ENCODE data around the gene RBM10.

Gene RBM10

DNA sequence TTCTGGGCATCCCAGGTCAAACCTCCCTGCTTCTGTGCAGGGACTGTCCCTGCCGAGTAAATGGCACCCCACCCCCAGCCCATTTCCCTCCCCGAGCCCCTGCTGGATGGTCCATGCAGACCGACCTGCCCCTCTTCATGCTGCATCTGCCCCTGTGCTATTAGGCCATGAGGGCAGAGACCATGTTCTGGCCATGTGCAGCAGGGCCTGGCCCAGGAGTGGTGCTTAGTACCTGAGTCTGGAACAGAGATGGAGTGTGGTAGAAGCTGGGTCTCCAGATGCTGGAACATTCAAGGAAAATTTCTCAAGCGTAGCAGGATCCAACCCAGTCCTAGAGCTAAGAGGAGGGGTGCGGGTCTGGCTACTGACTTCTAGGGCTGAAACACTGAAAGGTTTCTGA, 33.3 kb downstream of the RBM10 start:
- in situ Hi-C loops (cut with HindIII; ENCODE audit: low pct_ligation_motif_present, low sequenced_read_pairs): no loop called here
- peaks cover 24% of the 10 kb centered on the region for H3K36me3 ChIP-seq (replicated peaks)
- DNase-seq: no peak
- H3K27me3 ChIP-seq (replicated peaks): no peaks in the 10 kb centered on the region
- TF ChIP-seq, protein P1, sequence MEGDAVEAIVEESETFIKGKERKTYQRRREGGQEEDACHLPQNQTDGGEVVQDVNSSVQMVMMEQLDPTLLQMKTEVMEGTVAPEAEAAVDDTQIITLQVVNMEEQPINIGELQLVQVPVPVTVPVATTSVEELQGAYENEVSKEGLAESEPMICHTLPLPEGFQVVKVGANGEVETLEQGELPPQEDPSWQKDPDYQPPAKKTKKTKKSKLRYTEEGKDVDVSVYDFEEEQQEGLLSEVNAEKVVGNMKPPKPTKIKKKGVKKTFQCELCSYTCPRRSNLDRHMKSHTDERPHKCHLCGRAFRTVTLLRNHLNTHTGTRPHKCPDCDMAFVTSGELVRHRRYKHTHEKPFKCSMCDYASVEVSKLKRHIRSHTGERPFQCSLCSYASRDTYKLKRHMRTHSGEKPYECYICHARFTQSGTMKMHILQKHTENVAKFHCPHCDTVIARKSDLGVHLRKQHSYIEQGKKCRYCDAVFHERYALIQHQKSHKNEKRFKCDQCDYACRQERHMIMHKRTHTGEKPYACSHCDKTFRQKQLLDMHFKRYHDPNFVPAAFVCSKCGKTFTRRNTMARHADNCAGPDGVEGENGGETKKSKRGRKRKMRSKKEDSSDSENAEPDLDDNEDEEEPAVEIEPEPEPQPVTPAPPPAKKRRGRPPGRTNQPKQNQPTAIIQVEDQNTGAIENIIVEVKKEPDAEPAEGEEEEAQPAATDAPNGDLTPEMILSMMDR (IDR thresholded peaks at IDR 0.05; ENCODE audit: low read depth, low read length, missing control alignments): no peak
- H3K27ac ChIP-seq: no peak overlapping the region
- no peak overlapping the region for H3K4me3 ChIP-seq (ENCODE audit: low read depth, low read length)

DNA sequence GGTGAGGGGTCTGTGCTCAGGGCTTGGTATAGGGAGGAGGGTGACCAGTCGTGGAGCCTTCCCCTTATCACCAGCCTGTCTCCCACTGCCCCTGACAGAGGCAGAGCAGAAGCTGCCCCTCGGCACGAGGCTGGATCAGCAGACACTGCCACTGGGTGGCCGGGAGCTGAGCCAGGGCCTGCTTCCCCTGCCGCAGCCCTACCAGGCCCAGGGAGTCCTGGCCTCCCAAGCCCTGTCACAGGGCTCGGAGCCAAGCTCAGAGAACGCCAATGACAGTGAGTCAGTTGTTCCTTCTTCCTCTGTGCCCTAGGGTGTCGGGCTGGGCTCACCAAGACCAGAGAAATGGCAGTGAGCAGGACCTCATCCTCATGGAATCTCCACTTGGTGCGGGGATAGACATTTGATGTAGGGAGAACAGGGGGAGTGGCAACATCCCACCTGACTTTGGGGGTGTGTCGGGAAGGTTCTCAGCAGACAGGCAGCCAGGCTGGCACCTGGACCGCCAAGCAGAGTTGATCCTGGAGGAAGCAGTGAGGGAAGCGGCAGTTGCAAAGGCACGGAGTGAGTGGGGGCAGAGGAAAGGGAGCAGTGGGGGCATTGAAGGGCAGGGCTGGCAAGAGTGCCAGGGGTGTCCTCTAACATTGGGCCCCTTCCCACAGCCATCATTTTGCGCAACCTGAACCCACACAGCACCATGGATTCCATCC, 34.4 kb downstream of the RBM10 start:
- Histone ChIP-seq H3K27me3 (replicated peaks) (no peaks in the 10 kb centered on the region), H3K36me3 (replicated peaks) (peaks cover 24% of the 10 kb centered on the region), H3K27ac (no peak overlapping the region), H3K4me3 (ENCODE audit: low read depth, low read length) (no peak overlapping the region)
- TF ChIP-seq, protein P1 (IDR thresholded peaks at IDR 0.05; ENCODE audit: low read depth, low read length, missing control alignments): no peak
- DNase-seq: no peak
- in situ Hi-C loops (cut with HindIII; ENCODE audit: low pct_ligation_motif_present, low sequenced_read_pairs): no loop called here

DNA sequence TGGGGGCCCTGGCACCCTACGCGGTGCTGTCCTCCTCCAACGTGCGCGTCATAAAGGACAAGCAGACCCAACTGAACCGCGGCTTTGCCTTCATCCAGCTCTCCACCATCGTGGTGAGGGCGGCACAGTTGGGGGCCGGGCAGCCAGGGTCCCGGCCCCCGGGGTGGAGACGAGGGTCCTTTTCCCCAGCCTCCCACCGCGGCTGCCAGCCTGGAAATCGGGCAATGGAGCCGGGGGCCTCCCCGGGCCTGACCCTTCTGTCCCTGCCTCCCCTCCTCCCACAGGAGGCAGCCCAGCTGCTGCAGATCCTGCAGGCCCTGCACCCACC, 34.9 kb downstream of the RBM10 start:
- TF ChIP-seq, protein P1 (IDR thresholded peaks at IDR 0.05; ENCODE audit: low read depth, low read length, missing control alignments): no peak
- no peak overlapping the region for H3K27ac ChIP-seq
- DNase-seq: no peak
- H3K36me3 ChIP-seq (replicated peaks): peaks cover 24% of the 10 kb centered on the region
- H3K4me3 ChIP-seq (ENCODE audit: low read depth, low read length): no peak overlapping the region
- no peaks in the 10 kb centered on the region for H3K27me3 ChIP-seq (replicated peaks)
- in situ Hi-C loops (cut with HindIII; ENCODE audit: low pct_ligation_motif_present, low sequenced_read_pairs): no loop called here

DNA sequence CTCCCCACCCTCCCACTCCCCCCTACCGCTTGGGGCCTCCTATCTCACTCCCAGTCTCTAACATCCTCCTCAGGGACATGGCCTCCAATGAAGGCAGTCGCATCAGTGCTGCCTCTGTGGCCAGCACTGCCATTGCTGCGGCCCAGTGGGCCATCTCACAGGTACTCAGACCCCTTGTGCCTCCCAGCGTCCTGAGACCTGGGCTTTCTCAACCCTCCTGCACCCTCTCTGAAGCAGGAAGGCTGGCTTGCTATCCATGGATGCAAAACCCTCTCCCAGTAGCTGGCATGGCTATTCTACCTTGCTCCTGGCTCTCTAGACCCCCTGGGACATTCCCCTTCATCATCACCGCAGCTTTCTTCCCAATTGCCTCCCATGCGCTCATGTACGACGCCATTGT, 35.3 kb downstream of the RBM10 start:
- Histone ChIP-seq H3K36me3 (replicated peaks) (peaks cover 24% of the 10 kb centered on the region), H3K4me3 (ENCODE audit: low read depth, low read length) (no peak overlapping the region), H3K27ac (no peak overlapping the region), H3K27me3 (replicated peaks) (no peaks in the 10 kb centered on the region)
- DNase-seq: no peak
- TF ChIP-seq, protein P1 (IDR thresholded peaks at IDR 0.05; ENCODE audit: low read depth, low read length, missing control alignments): no peak
- in situ Hi-C loops (cut with HindIII; ENCODE audit: low pct_ligation_motif_present, low sequenced_read_pairs): no loop called here

DNA sequence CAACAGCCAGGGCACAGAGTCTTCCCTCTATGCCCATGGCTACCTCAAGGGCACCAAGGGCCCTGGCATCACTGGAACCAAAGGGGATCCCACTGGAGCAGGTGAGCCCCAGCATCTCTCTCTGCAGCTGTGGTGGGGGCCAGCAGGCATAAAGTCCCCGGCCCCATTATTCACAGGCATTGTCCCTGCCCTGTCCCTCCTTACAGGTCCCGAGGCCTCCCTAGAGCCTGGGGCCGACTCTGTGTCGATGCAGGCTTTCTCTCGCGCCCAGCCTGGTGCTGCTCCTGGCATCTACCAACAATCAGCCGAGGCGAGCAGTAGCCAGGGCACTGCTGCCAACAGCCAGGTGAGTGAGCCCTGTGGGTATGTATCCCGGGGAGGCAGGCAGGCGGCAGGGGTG, 36.3 kb downstream of the RBM10 start:
- TF ChIP-seq, protein P1 (IDR thresholded peaks at IDR 0.05; ENCODE audit: low read depth, low read length, missing control alignments): no peak
- no peak for DNase-seq
- in situ Hi-C loops (cut with HindIII; ENCODE audit: low pct_ligation_motif_present, low sequenced_read_pairs): no loop called here
- Histone ChIP-seq H3K4me3 (ENCODE audit: low read depth, low read length) (no peak overlapping the region), H3K36me3 (replicated peaks) (peaks cover 24% of the 10 kb centered on the region), H3K27ac (no peak overlapping the region), H3K27me3 (replicated peaks) (no peaks in the 10 kb centered on the region)

DNA sequence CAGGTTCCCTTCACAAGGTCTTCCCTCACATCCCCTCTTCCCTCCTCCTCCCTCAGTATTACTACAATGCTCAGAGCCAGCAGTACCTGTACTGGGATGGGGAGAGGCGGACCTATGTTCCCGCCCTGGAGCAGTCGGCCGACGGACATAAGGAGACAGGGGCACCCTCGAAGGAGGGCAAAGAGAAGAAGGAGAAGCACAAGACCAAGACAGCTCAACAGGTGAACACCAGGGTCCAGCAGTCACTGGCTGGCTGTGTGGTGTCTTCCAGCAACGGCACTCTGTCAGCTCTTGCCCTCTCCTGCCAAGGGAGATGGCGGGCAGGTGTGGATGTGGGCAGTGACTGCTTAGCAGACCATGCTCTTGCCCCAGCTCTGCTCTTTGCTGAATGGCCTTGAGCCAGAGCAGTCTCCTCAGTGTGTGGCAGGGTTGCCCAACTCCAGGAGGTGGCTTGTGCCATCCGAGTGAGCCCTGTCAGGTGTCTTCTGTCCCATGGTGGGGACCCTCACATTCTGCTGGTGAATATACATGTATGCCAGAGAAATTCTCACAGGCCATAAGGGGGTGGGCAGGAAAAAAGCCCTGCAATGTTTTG, 37.2 kb downstream of the RBM10 start:
- peaks cover 15% of the 10 kb centered on the region for H3K36me3 ChIP-seq (replicated peaks)
- TF ChIP-seq, protein P1 (IDR thresholded peaks at IDR 0.05; ENCODE audit: low read depth, low read length, missing control alignments): no peak
- H3K27ac ChIP-seq: no peak overlapping the region
- in situ Hi-C loops (cut with HindIII; ENCODE audit: low pct_ligation_motif_present, low sequenced_read_pairs): no loop called here
- H3K27me3 ChIP-seq (replicated peaks): no peaks in the 10 kb centered on the region
- no peak for DNase-seq
- H3K4me3 ChIP-seq (ENCODE audit: low read depth, low read length): no peak overlapping the region

All from brain microvascular endothelial cell (primary cell).